GM10248 (cell line): ENCODE measurements around the gene CCNT2.
"Not testable (repeated sequence)": the region's sequence is repeated elsewhere in the genome, so short reads cannot be mapped to it uniquely, and the experiment has no call there.

Experiments
- CTCF ChIA-PET: fragments of 300-600 bp; sonication (Branson Sonifier 250); formaldehyde crosslinking; extraction: SDS; loops from one replicate; lab custom pipeline; 2021; ENCODE audit warnings: antibody characterized with exemption; lab: Yijun Ruan, JAX
- POLR2A ChIA-PET: fragments of 350-650 bp; sonication (Branson Sonifier 250); formaldehyde crosslinking; extraction: SDS; loops from one replicate; lab custom pipeline; 2020; ENCODE audit warnings: antibody characterized with exemption; lab: Yijun Ruan, JAX
- DNase-seq: peaks from one replicate; pipeline ENCODE4 v3.0.0; 2012; ENCODE audit errors: extremely low spot score
- TF ChIP-seq, protein P1 (sequence below): IDR thresholded peaks from 2 replicates; pipeline ENCODE4 v1.5.1; 2012; ENCODE audit warnings: mild to moderate bottlenecking, low read depth; ENCODE audit errors: extremely low read depth, missing control alignments, control extremely low read depth

Gene CCNT2

DNA sequence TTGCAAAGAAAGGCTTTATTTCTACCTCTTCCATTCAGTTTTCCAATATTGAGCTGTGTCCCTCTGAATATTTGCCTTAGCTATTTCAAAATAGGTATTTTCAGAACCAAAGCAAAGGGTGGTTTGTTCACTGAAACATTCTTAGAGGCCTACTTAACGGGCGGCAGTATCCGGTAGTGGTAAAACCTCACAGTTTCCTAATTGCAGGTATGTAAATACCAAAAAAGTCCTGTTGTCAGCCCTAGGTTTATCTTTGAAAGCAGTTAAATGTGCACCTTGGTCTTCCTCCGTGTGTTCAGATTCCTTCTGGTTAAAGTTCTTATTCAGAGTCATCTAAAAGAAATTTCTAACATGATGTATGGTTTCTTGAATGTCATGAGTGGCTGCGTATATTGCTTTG is 38.9 kb downstream of the CCNT2 start:
- CTCF ChIA-PET, result no interaction called here
- TF ChIP-seq, protein P1, sequence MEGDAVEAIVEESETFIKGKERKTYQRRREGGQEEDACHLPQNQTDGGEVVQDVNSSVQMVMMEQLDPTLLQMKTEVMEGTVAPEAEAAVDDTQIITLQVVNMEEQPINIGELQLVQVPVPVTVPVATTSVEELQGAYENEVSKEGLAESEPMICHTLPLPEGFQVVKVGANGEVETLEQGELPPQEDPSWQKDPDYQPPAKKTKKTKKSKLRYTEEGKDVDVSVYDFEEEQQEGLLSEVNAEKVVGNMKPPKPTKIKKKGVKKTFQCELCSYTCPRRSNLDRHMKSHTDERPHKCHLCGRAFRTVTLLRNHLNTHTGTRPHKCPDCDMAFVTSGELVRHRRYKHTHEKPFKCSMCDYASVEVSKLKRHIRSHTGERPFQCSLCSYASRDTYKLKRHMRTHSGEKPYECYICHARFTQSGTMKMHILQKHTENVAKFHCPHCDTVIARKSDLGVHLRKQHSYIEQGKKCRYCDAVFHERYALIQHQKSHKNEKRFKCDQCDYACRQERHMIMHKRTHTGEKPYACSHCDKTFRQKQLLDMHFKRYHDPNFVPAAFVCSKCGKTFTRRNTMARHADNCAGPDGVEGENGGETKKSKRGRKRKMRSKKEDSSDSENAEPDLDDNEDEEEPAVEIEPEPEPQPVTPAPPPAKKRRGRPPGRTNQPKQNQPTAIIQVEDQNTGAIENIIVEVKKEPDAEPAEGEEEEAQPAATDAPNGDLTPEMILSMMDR, result no peak
- POLR2A ChIA-PET, result no interaction called here
- no peak for DNase-seq

DNA sequence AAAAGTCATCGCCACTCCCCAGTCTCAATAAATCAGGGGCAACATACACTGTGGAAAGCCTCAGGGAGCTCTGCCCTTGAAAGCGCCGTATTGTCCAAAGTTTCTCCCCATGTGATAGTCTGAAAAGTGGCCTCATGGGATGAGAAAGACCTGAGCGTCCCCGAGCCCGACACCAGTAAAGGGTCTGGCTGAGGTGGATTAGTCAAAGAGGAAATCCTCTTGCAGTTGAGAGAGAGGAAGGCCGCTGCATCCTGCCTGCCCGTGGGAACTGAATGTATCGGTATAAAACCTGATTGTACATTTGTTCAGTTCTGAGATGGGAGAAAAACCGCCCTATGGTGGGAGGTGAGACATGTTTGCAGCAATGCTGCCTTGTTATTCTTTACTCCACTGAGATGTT is 48.5 kb downstream of the CCNT2 start:
- CTCF ChIA-PET, POLR2A ChIA-PET, DNase-seq: not testable (repeated sequence)

- TF ChIP-seq, protein P1, result no peak
- CTCF ChIA-PET, result interaction anchor here (1.4 kb wide), 1 partner anchor 12 kb away, joined by 4 read pairs; no protein-coding TSS in a partner anchor
- POLR2A ChIA-PET, result no interaction called here
- peak; percentile 20 for DNase-seq
Measured at GRCh38 chr2:134973241-134974138, 54.9 kb downstream of the CCNT2 start.

DNA sequence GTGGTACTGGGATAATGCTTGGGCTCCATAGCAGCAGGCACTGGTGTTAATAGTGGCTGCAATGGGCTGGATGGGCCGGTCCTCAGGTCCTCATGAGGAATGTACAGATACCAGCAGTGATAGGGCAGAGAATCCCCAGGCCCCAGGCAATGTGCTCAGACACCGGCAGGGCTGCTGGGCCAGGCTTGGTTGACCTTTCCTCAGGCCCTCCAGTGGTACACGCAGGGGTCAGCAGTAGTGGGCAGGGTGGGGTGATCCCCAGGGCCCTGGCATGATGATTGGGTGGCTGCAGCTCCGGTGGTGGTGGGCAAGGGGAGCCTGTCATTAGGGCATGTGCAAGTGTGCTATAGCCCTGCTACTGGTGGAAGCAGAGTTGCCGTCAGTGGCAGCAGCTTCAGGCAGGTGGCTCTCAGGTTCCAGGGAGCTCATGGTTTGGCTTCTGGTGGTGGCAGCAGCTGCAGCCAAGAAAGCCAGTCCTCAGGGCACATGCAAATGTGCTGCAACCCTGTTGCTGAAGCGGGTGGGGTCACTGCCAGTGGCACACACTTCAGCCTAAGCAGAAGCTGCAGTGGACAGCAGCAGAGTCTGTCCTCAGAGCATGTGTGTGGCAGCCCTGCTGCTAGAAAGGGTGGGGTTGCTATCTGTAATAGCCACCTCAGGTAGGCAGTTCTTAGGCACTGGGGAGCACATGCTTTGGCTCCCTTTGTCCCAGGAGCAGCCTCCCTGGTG is 56.8 kb downstream of the CCNT2 start:
- ChIA-PET CTCF (no interaction called here), POLR2A (no interaction called here)
- DNase-seq, result no peak
- TF ChIP-seq, protein P1, result no peak

GRCh38 chr2:134976074-134976702 is 57.6 kb downstream of the CCNT2 start:
- CTCF ChIA-PET, result interaction anchor here (2.0 kb wide), 1 partner anchor 28 kb away, joined by 5 read pairs; no protein-coding TSS in a partner anchor
- DNase-seq, result no peak
- POLR2A ChIA-PET, result no interaction called here

GRCh38 chr2:134977104-134977503 is 58.5 kb downstream of the CCNT2 start:
- not testable (repeated sequence) for DNase-seq
- ChIA-PET CTCF (interaction anchor here (0.9 to 2.3 kb wide), 4 partner anchors 12 to 733 kb away, joined by 3 to 10 read pairs (median 4); no protein-coding TSS in a partner anchor), POLR2A (interaction anchor here (0.7 kb wide), 1 partner anchor 15 kb away, joined by 4 read pairs; no protein-coding TSS in a partner anchor)

More at GRCh38 chr2:134976074-134976702, 57.6 kb downstream of the CCNT2 start:
- TF ChIP-seq, protein P1, result no peak

- TF ChIP-seq, protein P1, result no peak
- no peak for DNase-seq
- ChIA-PET POLR2A (no interaction called here), CTCF (no interaction called here)
Measured at GRCh38 chr2:134979221-134979620, 60.6 kb downstream of the CCNT2 start.
